ENCODE measurements around the gene PDE11A. TPM values are rescaled to one million over a fixed set of nuclear protein-coding genes. Genes with fewer than 3 reads are reported as not detected.

Gene PDE11A
- total and polyA plus RNA-seq, 2 experiments from 2014 or later = 0.34 to 0.86 TPM

DNA sequence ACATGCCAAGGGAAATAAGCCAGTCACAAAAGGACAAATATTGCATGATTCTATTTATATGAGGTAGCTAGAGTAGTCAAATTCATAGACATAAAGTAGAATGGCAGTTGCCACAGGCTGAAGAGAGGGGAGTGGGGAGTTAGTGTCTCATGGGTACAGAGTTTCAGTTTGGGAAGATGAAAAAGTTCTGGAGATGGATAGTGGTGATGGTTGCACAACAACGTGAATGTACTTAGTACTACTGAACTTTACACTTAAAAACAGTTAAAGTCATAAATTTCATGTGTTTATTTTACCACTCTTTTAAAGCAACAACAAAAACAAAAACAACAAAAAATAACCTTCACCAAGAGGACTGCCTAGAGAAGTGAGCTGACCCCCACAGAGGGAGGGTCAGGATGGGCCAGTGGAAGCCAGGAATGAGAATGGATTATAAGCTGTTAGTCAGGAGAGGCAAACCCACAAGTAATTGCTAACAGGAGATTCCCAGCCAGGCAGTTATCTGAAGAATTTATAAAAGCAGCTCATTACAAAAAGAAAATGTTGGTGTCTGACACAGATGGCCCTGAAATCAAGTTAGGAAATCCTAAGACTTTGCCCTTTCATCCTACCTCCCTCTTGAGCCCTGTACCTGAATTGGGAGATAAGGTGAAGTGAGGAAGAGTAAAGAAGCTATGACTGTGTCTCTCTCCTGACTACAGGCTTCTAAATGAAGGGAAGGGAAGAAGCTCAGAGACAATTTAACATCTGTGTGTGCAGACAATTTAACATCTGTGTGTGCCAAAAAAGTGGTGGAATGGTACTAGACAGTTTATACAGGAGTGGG, 263.4 kb downstream of the PDE11A start:
- in situ Hi-C loops (cut with MboI) = no loop called here
- Histone ChIP-seq H3F3A (ENCODE audit: insufficient read depth) (no peaks in the 10 kb centered on the region), H3K4me3 (no peak overlapping the region), H3K79me2 (ENCODE audit: insufficient read depth) (no peaks in the 10 kb centered on the region), H3K27ac (no peak overlapping the region), H3K9me3 (ENCODE audit: low read depth) (no peaks in the 10 kb centered on the region), H3K9ac (no peak overlapping the region), H3K27me3 (replicated peaks; ENCODE audit: insufficient read depth) (0 out of 2 replicates have a peak, but pooled peaks cover 4% of the 10 kb centered on the region), H4K20me1 (ENCODE audit: insufficient read depth) (no peaks in the 10 kb centered on the region), H3K4me1 (ENCODE audit: insufficient read depth) (no peaks in the 10 kb centered on the region), H3K4me2 (ENCODE audit: unreplicated experiment) (no peak overlapping the region), H2AFZ (no peak overlapping the region), H3K9me2 (ENCODE audit: insufficient read depth) (no peaks in the 10 kb centered on the region), H3K36me3 (ENCODE audit: low read depth) (no peaks in the 10 kb centered on the region)
- 35 to 40% methylated on average over 1 of the region's 1 CpG for WGBS, 2 experiments (ENCODE audit: low coverage in 1 of 2, low lambda C conversion rate in 2 of 2, missing lambda C conversion rate in 2 of 2)
- DNase-seq = no peak
- TF ChIP-seq EZH2 (IDR thresholded peaks at IDR 0.05; ENCODE audit: insufficient read depth, poor library complexity, severe bottlenecking) (no peak), EZH2phosphoT487 (IDR thresholded peaks at IDR 0.05; ENCODE audit: insufficient read depth, low read depth) (no peak)

DNA sequence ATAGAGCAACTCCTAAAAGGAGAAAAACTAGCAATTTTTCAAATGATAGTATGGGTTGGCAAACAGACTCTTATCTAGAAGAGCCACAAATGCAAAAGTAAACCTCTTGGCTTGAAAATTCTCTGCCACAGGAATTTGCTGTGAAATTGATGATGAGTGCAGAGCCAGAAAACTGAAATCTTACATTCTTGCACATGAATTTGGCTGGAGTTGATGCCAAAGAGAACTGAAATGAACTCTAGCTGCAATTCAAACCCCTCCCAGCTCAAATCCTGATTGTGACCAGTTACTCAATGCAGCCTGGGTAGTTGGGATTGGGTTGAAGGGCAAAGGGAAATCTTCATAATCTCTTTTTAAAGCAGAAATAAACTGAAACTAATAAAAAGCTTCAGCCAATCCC, 266.6 kb downstream of the PDE11A start:
- Histone ChIP-seq H3K36me3 (ENCODE audit: low read depth) (no peaks in the 10 kb centered on the region), H3K9me3 (ENCODE audit: low read depth) (no peaks in the 10 kb centered on the region), H3K4me1 (ENCODE audit: insufficient read depth) (no peaks in the 10 kb centered on the region), H3K4me3 (no peak overlapping the region), H2AFZ (no peak overlapping the region), H3K4me2 (ENCODE audit: unreplicated experiment) (no peak overlapping the region), H3K27me3 (replicated peaks; ENCODE audit: insufficient read depth) (0 out of 2 replicates have a peak, but pooled peaks cover 3% of the 10 kb centered on the region), H3K9me2 (ENCODE audit: insufficient read depth) (no peaks in the 10 kb centered on the region), H4K20me1 (ENCODE audit: insufficient read depth) (no peaks in the 10 kb centered on the region), H3K79me2 (ENCODE audit: insufficient read depth) (no peaks in the 10 kb centered on the region), H3K27ac (no peak overlapping the region), H3K9ac (no peak overlapping the region), H3F3A (ENCODE audit: insufficient read depth) (no peaks in the 10 kb centered on the region)
- DNase-seq = peak; percentile 19
- in situ Hi-C loops (cut with MboI) = no loop called here
- no peak for TF ChIP-seq EZH2 (IDR thresholded peaks at IDR 0.05; ENCODE audit: insufficient read depth, poor library complexity, severe bottlenecking)
- no peak for TF ChIP-seq EZH2phosphoT487 (IDR thresholded peaks at IDR 0.05; ENCODE audit: insufficient read depth, low read depth)

DNA sequence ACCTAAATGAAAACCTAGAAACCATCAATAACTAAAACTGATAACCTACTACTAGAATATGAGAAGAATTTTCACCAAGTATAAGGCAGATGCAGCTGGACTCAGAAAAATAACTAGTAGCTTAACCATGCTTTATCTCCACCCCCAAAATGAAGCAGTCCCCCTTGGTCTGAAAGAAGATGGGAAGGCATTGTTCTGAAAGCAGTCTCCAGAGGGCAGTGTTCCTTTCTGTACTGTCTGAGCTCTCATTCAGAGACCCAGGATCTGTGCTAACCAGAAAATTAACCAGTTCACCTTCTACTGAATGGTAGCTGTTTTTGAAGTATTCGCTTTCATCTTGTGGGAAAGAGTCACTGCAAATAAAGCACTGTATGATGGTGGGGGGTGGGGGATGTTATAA, 273.0 kb downstream of the PDE11A start:
- Histone ChIP-seq H3K4me2 (ENCODE audit: unreplicated experiment) (no peak overlapping the region), H3F3A (ENCODE audit: insufficient read depth) (no peaks in the 10 kb centered on the region), H3K4me1 (ENCODE audit: insufficient read depth) (no peaks in the 10 kb centered on the region), H3K9ac (no peak overlapping the region), H3K27me3 (replicated peaks; ENCODE audit: insufficient read depth) (peaks cover 21% of the 10 kb centered on the region; the same call in 1 of the 2 replicates), H3K9me3 (ENCODE audit: low read depth) (no peaks in the 10 kb centered on the region), H3K79me2 (ENCODE audit: insufficient read depth) (no peaks in the 10 kb centered on the region), H3K27ac (no peak overlapping the region), H4K20me1 (ENCODE audit: insufficient read depth) (no peaks in the 10 kb centered on the region), H3K9me2 (ENCODE audit: insufficient read depth) (no peaks in the 10 kb centered on the region), H3K36me3 (ENCODE audit: low read depth) (no peaks in the 10 kb centered on the region), H3K4me3 (no peak overlapping the region), H2AFZ (no peak overlapping the region)
- no peak for TF ChIP-seq EZH2 (IDR thresholded peaks at IDR 0.05; ENCODE audit: insufficient read depth, poor library complexity, severe bottlenecking)
- no peak for TF ChIP-seq EZH2phosphoT487 (IDR thresholded peaks at IDR 0.05; ENCODE audit: insufficient read depth, low read depth)
- WGBS, 2 experiments (ENCODE audit: low coverage in 1 of 2, low lambda C conversion rate in 2 of 2, missing lambda C conversion rate in 2 of 2) = 0 to 3% methylated on average over 1 of the region's 1 CpG
- peak; percentile 58 for DNase-seq
- in situ Hi-C loops (cut with MboI) = no loop called here

DNA sequence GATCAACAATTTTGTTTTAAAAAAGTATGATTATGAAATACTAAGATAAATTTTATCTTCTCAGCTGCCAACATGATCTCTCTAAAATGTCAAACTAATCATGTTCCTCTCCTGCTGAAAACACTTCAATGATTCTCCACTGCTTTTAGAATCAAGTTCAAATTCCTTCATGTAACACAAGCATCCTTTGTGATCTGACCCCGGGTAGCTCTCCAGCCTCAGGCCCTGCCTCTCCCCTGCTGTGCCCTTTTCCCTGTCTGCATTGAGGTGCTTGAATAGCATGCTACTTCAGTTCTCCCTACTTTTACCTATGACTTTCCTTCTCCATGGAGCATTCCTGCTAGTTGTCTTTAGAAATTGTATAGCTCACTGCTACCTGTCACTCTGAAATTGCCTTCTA, 274.8 kb downstream of the PDE11A start:
- H3F3A ChIP-seq (ENCODE audit: insufficient read depth) = no peaks in the 10 kb centered on the region
- peaks cover 21% of the 10 kb centered on the region; the same call in 1 of the 2 replicates for H3K27me3 ChIP-seq (replicated peaks; ENCODE audit: insufficient read depth)
- no peaks in the 10 kb centered on the region for H3K4me1 ChIP-seq (ENCODE audit: insufficient read depth)
- H3K4me2 ChIP-seq (ENCODE audit: unreplicated experiment) = no peak overlapping the region
- H3K36me3 ChIP-seq (ENCODE audit: low read depth) = no peaks in the 10 kb centered on the region
- H3K9me3 ChIP-seq (ENCODE audit: low read depth) = no peaks in the 10 kb centered on the region
- no peak overlapping the region for H2AFZ ChIP-seq
- no peak overlapping the region for H3K4me3 ChIP-seq
- WGBS, 2 experiments (ENCODE audit: low coverage in 1 of 2, low lambda C conversion rate in 2 of 2, missing lambda C conversion rate in 2 of 2) = 0% methylated on average over 1 of the region's 1 CpG
- no peaks in the 10 kb centered on the region for H3K9me2 ChIP-seq (ENCODE audit: insufficient read depth)
- no peak for DNase-seq
- TF ChIP-seq EZH2 (IDR thresholded peaks at IDR 0.05; ENCODE audit: insufficient read depth, poor library complexity, severe bottlenecking) (no peak), EZH2phosphoT487 (IDR thresholded peaks at IDR 0.05; ENCODE audit: insufficient read depth, low read depth) (no peak)
- H3K27ac ChIP-seq = no peak overlapping the region
- H3K79me2 ChIP-seq (ENCODE audit: insufficient read depth) = no peaks in the 10 kb centered on the region
- in situ Hi-C loops (cut with MboI) = no loop called here
- H3K9ac ChIP-seq = no peak overlapping the region
- no peaks in the 10 kb centered on the region for H4K20me1 ChIP-seq (ENCODE audit: insufficient read depth)

Measured in GM23248 (cell line).